ENCODE results near the gene CPN2.

The CPN2 gene

GRCh38 chr3:194294895-194295214 is 56.3 kb downstream of the CPN2 start:
- DNase-seq (ENCODE audit: low read depth in 2 of 2) = no peak

- no peak for DNase-seq (ENCODE audit: low read depth in 2 of 2)
Observed at GRCh38 chr3:194294199-194294894, 56.8 kb downstream of the CPN2 start.

GRCh38 chr3:194293546-194294198 is 57.5 kb downstream of the CPN2 start:
- no peak for DNase-seq (ENCODE audit: low read depth in 2 of 2)

- no peak for DNase-seq (ENCODE audit: low read depth in 2 of 2)
Observed at GRCh38 chr3:194292331-194292730, 58.8 kb downstream of the CPN2 start.

Measured in stimulated activated CD8-positive, alpha-beta memory T cell treated with anti-CD3 and anti-CD28 coated beads, Interleukin-7, amount 100 ng/mL, for 1 hour (primary cell).